Spleen (tissue), 11 donors: Measurements from ENCODE around the gene SLC23A2. TPM values are rescaled to one million over a fixed set of nuclear protein-coding genes. Genes with fewer than 3 reads are reported as not detected.

Experiments used
- DNase-seq: peaks from one replicate; pipeline ENCODE4 v3.0.0-alpha.2; 2020
- H3K27ac ChIP-seq, 8 donors: fragments of 200-600 bp; sonication (generic) in 7 of 8; 1 replicate in 4 of 8; 2 replicates in 4 of 8; pipeline versions ENCODE4 v1.5.0 to v1.8.0; 2016 to 2021; ENCODE audit warnings: inconsistent platforms in 4 of 8, mild to moderate bottlenecking in 4 of 8, moderate library complexity in 1 of 8
- H3K27me3 ChIP-seq, 7 donors: fragments of 200-600 bp; sonication (generic) in 6 of 7; replicated peaks in 1 of 7; 1 replicate in 4 of 7; 2 replicates in 3 of 7; pipeline versions ENCODE4 v1.5.0 to v1.8.0; 2016 to 2021; ENCODE audit warnings: inconsistent platforms in 3 of 7, mild to moderate bottlenecking in 1 of 7
- H3K36me3 ChIP-seq, 6 donors: fragments of 200-600 bp; sonication (generic) in 5 of 6; 1 replicate in 4 of 6; 2 replicates in 2 of 6; pipeline versions ENCODE4 v1.5.0 to v1.8.0; 2016 to 2021; ENCODE audit warnings: inconsistent platforms in 2 of 6
- H3K4me1 ChIP-seq, 6 donors: fragments of 200-600 bp; sonication (generic) in 5 of 6; 1 replicate in 3 of 6; 2 replicates in 3 of 6; pipeline versions ENCODE4 v1.5.0 to v1.8.0; 2016 to 2021; ENCODE audit warnings: inconsistent platforms in 3 of 6
- H3K4me3 ChIP-seq, 8 donors: fragments of 200-600 bp; sonication (generic) in 7 of 8; 1 replicate in 4 of 8; 2 replicates in 4 of 8; pipeline versions ENCODE4 v1.5.0 to v1.8.0; 2016 to 2021; ENCODE audit warnings: inconsistent platforms in 4 of 8, mild to moderate bottlenecking in 4 of 8, moderate library complexity in 2 of 8
- H3K9me3 ChIP-seq, 8 donors: fragments of 200-600 bp; sonication (generic) in 7 of 8; 1 replicate in 4 of 8; 2 replicates in 4 of 8; pipeline versions ENCODE4 v1.5.0 to v1.8.0; 2016 to 2021; ENCODE audit warnings: inconsistent platforms in 4 of 8
- POLR2A ChIP-seq, 3 donors: fragments of 450-650 bp; IDR thresholded peaks; one replicate each; pipeline ENCODE4 v1.5.1; 2017; ENCODE audit warnings: antibody characterized with exemption in 3 of 3, mild to moderate bottlenecking in 1 of 3
- POLR2AphosphoS5 ChIP-seq, 3 donors: sonication (generic); formaldehyde crosslinking; IDR thresholded peaks; one replicate each; pipeline ENCODE4 v1.5.1; 2017; ENCODE audit warnings: antibody characterized with exemption in 3 of 3
- WGBS, 5 donors: extraction: QIAGEN DNeasy Blood & Tissue Kit in 3 of 5; methylation state at CpG; one replicate each; pipeline versions ENCODE4 v1.1.5 to v1.1.7; 2013 to 2018; 5-methylcytosine and 5-hydroxymethylcytosine counted together
- intact Hi-C: fragments of 100-400 bp; cut with DNase I; formaldehyde crosslinking; loops from one replicate; pipeline ENCODE4 v1.15.0; 2023; ENCODE audit warnings: low total_unique reads
- polyA plus RNA-seq, 3 donors: library from polyadenylated mRNA; stranded (reverse); fragments of 200-250 nt; gene quantifications; one replicate each; pipeline ENCODE4 v1.2.1, GENCODE V29; 2013
- total RNA-seq, 7 donors: library from RNA; depleted of rRNA in 3 of 7; stranded (reverse); fragments of >200 nt in 3 of 7; fragmentation: NEBNext Ultra II Directional in 4 of 7; extraction: Animal tissue kit (Norgen Biotek cat#: 25700) in 4 of 7; gene quantifications; one replicate each; pipeline versions ENCODE4 v1.1.0 to v1.2.1, GENCODE V29; 2016 to 2021
- TF ChIP-seq, protein P1 (sequence below), 11 experiments: fragments of 200-600 bp in 7 of 11; fragments of 450-650 bp in 4 of 11; sonication (generic) in 4 of 11; IDR thresholded peaks in 8 of 11; conservative IDR thresholded peaks in 3 of 11; 1 replicate in 7 of 11; 2 replicates in 4 of 11; pipeline versions ENCODE4 v1.4.0 to v1.8.0; 2016 to 2021; ENCODE audit warnings: antibody characterized with exemption in 11 of 11, inconsistent platforms in 4 of 11, mild to moderate bottlenecking in 1 of 11
- donor health status: healthy with polysubstance abuse.
- donor health status: DM: no; HTN: no; CAD: no; lungs with moderate emphysema.
- donor health status: DM: no; HTN: no; CAD: no.
- donor health status: Bipolar disorder and iron deficiency.
- donor health status: healthy.
- donor health status: DM: no; HTN: no; CAD: no.
- donor health status: DM: yes; HTN: yes; CAD: no.

Gene SLC23A2
- total and polyA plus RNA-seq, 10 donors: 5.1 to 72.0 (median 45.8) TPM

DNA sequence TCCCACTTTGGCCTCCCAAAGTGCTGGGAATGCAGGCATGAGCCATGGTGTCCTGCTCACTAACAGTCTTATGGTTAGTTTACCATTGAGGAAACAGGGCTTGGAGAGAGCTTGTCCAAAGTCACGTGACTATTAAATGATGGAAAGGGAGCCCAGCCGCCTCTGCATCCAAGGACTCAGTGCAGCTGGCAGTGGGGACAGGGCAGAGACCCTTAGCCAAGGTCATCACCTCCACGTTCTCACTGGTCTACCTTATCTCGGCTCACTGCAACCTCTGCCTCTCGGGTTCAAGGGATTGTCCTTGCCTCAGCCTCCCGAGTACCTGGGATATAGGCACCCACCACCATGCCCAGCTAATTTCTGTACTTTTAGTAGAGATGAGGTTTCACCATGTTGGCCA lies 109.3 kb downstream of the SLC23A2 start:
- Histone ChIP-seq H3K27ac (no peak overlapping the region), H3K4me1 (peaks cover 0 to 32% (median 25%) of the 10 kb centered on the region in 6 donors), H3K27me3 (no peaks in the 10 kb centered on the region), H3K4me3 (no peak overlapping the region), H3K9me3 (no peaks in the 10 kb centered on the region), H3K36me3 (peaks cover 0 to 84% (median 23%) of the 10 kb centered on the region in 6 donors)
- intact Hi-C loops: no loop called here
- no peak for DNase-seq
- 90 to 97% (median 97%) methylated on average over 4 to 6 of the region's 6 CpGs for WGBS, 5 donors
- TF ChIP-seq, protein P1, sequence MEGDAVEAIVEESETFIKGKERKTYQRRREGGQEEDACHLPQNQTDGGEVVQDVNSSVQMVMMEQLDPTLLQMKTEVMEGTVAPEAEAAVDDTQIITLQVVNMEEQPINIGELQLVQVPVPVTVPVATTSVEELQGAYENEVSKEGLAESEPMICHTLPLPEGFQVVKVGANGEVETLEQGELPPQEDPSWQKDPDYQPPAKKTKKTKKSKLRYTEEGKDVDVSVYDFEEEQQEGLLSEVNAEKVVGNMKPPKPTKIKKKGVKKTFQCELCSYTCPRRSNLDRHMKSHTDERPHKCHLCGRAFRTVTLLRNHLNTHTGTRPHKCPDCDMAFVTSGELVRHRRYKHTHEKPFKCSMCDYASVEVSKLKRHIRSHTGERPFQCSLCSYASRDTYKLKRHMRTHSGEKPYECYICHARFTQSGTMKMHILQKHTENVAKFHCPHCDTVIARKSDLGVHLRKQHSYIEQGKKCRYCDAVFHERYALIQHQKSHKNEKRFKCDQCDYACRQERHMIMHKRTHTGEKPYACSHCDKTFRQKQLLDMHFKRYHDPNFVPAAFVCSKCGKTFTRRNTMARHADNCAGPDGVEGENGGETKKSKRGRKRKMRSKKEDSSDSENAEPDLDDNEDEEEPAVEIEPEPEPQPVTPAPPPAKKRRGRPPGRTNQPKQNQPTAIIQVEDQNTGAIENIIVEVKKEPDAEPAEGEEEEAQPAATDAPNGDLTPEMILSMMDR (IDR thresholded peaks at IDR 0.05 in 8 of 11, conservative IDR thresholded peaks at IDR 0.05 in 3 of 11): no peak

DNA sequence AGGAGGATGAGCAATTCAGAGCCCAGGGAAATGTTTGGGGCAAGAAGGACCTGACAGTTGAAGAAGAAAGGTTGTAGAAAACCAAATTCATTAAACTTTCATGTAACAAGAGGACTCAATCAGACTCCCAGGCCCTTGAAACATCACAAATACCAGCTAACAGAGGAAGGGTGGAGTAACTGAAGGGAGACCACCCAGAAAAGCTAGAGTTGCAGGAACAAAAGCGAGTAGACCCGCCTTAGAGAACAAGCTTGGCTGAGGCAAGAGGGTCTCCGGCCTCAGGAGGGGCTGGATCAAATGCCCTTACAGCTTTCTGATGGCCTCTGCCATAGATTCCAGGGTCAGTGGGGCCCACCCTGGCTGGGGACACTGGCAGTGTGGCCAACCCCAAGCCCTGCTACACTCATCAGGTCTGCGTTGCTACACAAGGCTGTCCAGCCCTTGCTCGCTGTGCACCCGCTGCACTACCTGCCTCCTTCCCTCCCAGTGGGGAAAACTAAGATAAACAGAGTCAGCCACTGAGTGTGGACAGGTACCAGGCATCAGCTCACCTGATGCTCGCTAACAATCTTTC lies 110.0 kb downstream of the SLC23A2 start:
- no peaks in the 10 kb centered on the region for H3K27me3 ChIP-seq
- no peak for DNase-seq
- no peaks in the 10 kb centered on the region for H3K9me3 ChIP-seq
- TF ChIP-seq POLR2A (IDR thresholded peaks at IDR 0.05) (no peak), POLR2AphosphoS5 (IDR thresholded peaks at IDR 0.05) (no peak)
- TF ChIP-seq, protein P1 (IDR thresholded peaks at IDR 0.05 in 8 of 11, conservative IDR thresholded peaks at IDR 0.05 in 3 of 11): no peak
- no peak overlapping the region for H3K27ac ChIP-seq
- WGBS, 5 donors: 94 to 98% (median 98%) methylated on average over 7 of the region's 7 CpGs
- H3K4me3 ChIP-seq: no peak overlapping the region
- intact Hi-C loops: no loop called here
- H3K4me1 ChIP-seq: peaks cover 0 to 31% (median 22%) of the 10 kb centered on the region in 6 donors
- peaks cover 0 to 77% (median 24%) of the 10 kb centered on the region in 6 donors for H3K36me3 ChIP-seq

DNA sequence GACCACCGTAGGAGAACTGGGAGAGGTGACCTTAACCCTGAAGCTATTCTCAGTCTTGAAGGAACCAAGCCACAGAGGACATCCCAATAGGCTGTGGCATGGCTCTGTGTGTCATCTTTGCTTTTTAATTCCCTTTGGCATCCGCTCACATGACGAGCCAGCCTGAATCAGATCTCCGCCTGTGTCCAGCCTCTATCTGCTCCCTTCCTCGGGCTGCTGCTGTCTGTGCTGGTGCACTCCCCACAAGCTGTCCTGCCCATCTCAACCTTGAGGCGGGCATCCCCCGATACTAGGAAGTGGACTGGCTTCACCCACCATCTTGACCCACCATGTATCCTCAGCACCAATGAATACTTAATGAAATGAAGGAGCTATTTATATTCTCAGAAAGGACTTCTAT lies 111.9 kb downstream of the SLC23A2 start:
- Histone ChIP-seq H3K4me1 (peaks cover 0 to 24% (median 5%) of the 10 kb centered on the region in 6 donors), H3K27ac (no peak overlapping the region), H3K4me3 (no peak overlapping the region), H3K36me3 (peaks cover 0 to 83% (median 26%) of the 10 kb centered on the region in 6 donors), H3K9me3 (no peaks in the 10 kb centered on the region), H3K27me3 (no peaks in the 10 kb centered on the region)
- 93 to 98% (median 95%) methylated on average over 7 of the region's 7 CpGs for WGBS, 5 donors
- intact Hi-C loops: no loop called here
- no peak for DNase-seq
- TF ChIP-seq POLR2A (IDR thresholded peaks at IDR 0.05): no peak
- TF ChIP-seq, protein P1 (IDR thresholded peaks at IDR 0.05 in 8 of 11, conservative IDR thresholded peaks at IDR 0.05 in 3 of 11): no peak
- no peak for TF ChIP-seq POLR2AphosphoS5 (IDR thresholded peaks at IDR 0.05)

DNA sequence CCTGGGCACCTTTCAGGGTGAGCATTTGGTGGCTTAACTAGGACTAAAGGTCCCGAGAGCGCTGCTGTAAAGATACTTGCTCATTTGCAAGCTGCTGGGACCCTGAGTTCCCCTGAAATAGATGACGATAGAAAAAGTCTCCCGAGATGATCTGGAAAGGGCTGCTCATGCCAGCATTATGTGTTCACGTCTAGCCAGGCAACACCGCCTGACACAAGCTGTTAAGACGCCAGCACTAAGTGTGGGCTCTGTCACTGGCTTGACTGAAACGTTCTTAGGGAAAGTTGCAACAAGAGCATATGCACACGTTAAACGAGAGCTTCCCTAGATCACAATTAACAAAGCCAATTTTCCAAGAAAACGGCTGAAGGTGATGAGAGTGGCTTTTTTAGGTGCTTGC lies 113.7 kb downstream of the SLC23A2 start:
- DNase-seq: no peak
- Histone ChIP-seq H3K27ac (peak overlapping the region in 1 of 8 donors; percentile 25), H3K27me3 (no peaks in the 10 kb centered on the region), H3K4me1 (peaks cover 0 to 17% (median 0%) of the 10 kb centered on the region in 6 donors), H3K9me3 (no peaks in the 10 kb centered on the region), H3K36me3 (peaks cover 0 to 86% (median 34%) of the 10 kb centered on the region in 6 donors), H3K4me3 (no peak overlapping the region)
- intact Hi-C loops: no loop called here
- 84 to 95% (median 90%) methylated on average over 11 of the region's 11 CpGs for WGBS, 5 donors
- TF ChIP-seq POLR2AphosphoS5 (IDR thresholded peaks at IDR 0.05) (no peak), POLR2A (IDR thresholded peaks at IDR 0.05) (no peak)
- TF ChIP-seq, protein P1 (IDR thresholded peaks at IDR 0.05 in 8 of 11, conservative IDR thresholded peaks at IDR 0.05 in 3 of 11): no peak
